Ovary (tissue), 3 donors: Measurements from ENCODE around the gene FAT1.

Source experiments
- CTCF ChIP-seq, 3 donors: fragments of 450-650 bp in 2 of 3; fragments of 200-600 bp in 1 of 3; IDR thresholded peaks; one replicate each; pipeline versions ENCODE4 v1.5.1 to v1.8.0; 2016 to 2022; ENCODE audit warnings: antibody characterized with exemption in 3 of 3, mild to moderate bottlenecking in 1 of 3
- POLR2A ChIP-seq: fragments of 450-650 bp; IDR thresholded peaks from one replicate; pipeline ENCODE4 v1.6.1; 2017; ENCODE audit warnings: antibody characterized with exemption, mild to moderate bottlenecking, moderate library complexity
- donor health status: DM: no; HTN: no; CAD: no.

- TF ChIP-seq POLR2A = no peak
- no peak for TF ChIP-seq CTCF (IDR thresholded peaks at IDR 0.05)
Measured at GRCh38 chr4:186658657-186659056, 65.0 kb downstream of the FAT1 start.
